GM21737 (cell line): ENCODE measurements around the gene ARHGAP23.
"Not testable (repeated sequence)": the region's sequence is repeated elsewhere in the genome, so short reads cannot be mapped to it uniquely, and the experiment has no call there.

Experiments used
- ATAC-seq: cut with Tn5 transposase; IDR thresholded peaks from one replicate; pipeline ENCODE4 v1.9.1; 2021; ENCODE audit warnings: mild to moderate bottlenecking, moderate library complexity; ENCODE audit not compliant: unreplicated experiment

The ARHGAP23 gene

DNA sequence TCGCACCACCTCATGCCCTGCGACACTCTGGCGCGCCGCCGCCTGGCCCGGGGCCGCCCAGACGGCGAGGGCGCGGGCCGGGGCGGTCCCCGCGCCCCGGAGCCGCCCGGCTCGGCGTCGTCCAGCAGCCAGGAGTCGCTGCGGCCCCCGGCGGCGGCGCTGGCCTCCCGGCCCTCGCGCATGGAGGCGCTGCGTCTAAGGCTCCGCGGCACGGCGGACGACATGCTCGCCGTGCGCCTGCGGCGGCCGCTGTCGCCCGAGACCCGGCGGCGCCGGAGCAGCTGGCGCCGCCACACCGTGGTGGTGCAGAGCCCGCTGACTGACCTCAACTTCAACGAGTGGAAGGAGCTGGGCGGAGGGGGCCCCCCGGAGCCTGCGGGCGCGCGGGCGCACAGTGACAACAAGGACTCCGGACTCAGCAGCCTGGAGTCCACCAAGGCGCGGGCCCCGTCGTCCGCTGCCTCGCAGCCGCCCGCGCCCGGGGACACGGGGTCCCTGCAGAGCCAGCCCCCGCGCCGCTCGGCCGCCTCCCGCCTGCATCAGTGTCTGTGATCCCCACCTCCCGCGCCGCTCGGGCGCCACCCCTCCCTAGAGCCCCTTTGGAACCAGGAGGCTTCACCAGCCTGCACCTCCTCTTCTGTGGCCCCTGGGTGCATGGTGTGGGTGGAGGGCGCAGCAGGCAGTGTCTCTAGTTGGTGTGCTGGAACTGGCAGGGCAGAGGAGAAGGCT is 82.3 kb downstream of the ARHGAP23 start:
- no peak for ATAC-seq

DNA sequence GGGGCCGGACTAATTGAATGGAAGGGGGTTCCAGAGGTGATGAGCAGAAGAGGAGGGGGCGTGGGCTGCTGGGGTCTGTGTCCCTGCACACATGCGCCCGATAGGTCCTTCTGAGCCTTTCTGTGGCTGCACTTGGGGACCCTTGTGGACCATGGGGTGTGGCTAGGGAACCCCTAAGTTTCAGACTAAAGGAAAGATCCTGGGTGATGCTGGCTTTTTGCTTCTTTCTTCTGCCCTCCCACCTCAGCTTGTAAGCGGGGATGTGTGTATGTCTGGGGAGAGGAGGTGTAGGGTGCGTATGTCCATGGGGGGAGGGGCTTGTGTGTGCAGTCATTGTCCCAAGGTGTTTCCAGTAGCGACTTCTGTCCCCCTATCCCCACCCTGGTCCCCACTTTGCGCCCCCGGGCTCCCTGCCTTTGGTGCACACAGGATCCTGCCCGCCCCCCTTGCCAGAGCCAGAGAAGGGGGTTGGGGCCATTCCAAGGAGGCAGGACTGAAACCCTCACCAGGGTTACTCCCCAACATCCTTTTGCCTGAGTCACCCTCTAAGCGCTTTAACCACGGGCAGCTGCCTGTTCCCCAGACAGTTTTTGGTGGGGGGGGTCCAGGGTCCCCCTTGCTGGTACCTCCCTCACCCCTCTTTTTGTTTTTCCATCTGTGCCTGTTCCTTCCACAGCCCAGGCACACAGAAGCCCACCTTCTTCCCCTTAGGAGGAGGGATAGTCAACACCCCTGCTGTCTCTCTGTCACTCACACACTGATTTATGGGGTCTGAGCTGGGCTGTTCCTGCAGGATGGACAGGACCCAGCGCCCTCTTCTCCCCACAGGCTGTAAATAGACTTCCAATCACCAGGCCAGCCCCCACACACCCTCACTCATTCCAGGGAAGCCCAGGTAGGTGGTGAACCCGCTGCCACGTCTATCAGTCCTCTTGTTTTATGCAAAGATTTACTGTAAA is 83.2 kb downstream of the ARHGAP23 start:
- ATAC-seq: no peak

DNA sequence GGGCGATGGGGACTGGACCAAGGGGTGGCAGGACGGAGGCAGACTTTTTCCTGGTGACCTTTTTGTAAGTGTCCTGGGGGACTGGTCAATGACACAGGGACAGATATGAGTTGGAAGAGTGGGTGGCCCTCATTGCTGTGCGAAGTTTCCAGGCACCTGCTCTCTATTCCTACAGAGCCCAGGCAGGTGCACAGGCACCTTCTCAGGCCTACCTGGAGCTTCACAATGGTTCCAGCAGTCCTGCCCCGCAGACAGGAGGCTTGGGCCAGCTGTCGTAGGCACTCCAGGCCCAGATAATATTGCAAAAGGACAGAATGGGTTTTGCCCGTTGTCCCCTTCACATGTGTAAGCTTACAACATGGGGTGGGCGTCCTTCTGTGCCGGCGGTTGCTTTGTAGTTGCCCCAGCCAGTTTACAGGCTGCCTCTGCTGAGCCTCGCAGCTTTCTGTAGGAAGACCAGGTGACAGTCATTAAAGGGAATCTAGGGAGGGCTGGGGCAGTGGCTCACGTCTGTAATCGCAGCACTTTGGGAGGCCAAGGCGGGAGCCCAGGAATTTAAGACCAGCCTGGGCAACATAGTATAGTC is 84.3 kb downstream of the ARHGAP23 start:
- no peak for ATAC-seq

DNA sequence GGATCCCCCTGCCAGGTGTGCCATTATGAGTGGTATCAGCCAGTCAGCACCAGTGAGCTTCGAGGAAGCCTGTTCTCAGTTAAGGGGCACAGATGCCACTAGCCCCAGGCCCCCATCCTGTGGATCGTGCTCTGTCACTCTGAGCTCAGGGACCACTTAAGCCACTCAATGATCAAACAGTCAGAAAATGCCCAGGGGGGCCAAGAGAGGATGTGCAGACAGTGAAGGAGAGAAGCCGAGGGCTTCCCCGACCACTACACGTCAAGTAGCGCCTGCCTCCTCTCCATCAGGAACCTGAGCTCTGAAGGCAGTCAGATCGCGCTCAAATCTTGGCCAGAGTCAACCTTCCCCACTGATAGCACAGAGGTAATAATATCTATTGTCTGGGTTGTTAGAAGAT is 98.3 kb downstream of the ARHGAP23 start:
- not testable (repeated sequence) for ATAC-seq

DNA sequence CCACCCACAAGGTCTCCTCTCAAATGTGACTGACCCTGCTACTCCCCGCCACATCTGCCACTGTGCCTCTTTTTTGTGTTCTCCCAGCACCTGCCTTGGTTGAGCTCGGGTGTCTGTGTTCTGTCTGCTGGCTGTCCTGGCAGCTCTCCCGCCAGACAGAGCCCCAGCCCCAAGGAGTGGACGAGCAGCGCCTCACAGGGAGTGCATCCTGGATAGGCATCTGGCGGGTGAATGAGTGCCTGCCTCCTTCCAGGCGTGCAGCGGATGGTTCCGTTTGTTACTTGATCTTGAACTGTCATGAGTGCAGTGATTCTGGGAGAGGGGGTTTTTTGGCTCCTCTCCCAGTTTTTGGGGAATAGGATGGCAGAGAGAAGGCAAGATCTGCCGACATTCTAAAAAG is 99.9 kb downstream of the ARHGAP23 start:
- not testable (repeated sequence) for ATAC-seq

DNA sequence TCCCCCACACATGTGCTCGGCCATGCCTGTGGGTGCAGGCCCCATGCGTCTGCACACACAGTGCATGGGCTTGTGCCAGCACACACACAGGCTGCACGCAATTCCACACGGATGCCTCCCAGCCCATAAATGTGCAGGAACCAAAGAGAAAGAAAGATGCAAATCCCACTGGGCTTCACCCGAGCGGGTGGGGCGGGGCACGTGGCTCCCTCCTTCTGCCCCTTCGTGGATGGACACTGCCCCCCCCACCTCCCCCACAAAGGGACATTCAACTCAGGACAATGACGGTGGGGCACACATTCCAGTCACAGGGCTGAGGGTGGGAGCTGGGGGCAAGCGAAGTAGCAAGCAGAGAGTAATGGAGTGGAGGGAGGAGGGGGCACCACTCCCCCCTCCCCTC is 102.6 kb downstream of the ARHGAP23 start:
- ATAC-seq: not testable (repeated sequence)

DNA sequence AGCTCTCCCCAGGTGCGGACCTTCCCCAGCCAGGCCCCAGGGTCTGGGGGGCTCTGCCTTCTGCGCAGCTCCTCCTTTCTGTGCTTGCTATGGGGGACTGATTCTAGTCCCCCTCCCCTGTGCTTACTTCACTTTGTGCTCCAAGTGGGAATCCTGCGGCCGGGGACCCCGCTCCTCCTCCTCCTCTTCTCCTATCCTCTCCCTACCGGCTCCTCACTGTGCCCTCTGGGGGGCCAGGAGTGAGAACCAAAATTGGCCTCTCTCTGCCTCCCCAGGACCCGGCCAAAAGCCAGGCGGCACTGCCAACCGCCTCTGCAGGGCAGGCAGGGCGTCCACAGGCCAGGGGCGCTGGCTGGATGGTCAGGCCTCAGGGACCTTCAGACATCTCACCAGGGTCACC is 103.5 kb downstream of the ARHGAP23 start:
- not testable (repeated sequence) for ATAC-seq

DNA sequence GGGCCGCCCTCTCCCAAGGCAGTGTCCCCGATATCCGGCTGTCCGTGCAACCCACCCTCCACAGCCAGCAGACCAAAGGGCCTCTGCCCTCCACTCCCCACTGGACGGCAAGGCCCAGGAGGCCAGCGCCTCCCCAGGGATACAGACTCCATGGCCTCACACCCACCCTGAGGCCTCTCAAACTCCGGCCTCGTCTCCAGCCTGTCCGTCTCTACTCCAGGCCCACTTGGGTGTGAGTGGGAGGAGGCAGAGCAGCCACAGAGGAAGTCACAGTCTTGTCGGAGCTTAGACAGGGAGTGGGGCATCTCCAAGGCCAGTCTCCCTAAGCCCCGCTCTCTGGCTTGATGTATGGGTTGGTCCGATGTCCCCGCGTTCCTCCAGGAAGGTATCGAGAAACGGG is 104.2 kb downstream of the ARHGAP23 start:
- ATAC-seq: no peak

DNA sequence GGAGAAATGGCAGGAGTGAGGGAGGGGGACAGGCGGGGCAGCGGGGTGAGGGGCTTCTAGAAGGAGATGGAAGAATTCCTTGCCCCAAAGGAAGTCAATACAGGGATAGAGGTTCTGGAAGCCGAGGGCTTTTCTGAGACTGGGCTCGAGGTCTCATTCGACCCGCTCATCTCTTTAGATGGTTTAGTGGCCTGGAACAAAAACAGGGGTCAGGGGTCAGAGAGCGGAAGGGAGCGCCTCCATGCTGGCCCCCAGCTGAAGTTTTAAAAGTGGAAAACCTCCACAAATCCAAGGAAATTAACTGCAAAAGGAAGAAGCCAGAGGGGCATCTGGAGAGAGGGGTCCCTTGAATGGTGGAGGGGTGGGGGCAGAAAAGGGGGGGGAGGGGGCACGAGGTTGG is 105.0 kb downstream of the ARHGAP23 start:
- ATAC-seq: no peak

DNA sequence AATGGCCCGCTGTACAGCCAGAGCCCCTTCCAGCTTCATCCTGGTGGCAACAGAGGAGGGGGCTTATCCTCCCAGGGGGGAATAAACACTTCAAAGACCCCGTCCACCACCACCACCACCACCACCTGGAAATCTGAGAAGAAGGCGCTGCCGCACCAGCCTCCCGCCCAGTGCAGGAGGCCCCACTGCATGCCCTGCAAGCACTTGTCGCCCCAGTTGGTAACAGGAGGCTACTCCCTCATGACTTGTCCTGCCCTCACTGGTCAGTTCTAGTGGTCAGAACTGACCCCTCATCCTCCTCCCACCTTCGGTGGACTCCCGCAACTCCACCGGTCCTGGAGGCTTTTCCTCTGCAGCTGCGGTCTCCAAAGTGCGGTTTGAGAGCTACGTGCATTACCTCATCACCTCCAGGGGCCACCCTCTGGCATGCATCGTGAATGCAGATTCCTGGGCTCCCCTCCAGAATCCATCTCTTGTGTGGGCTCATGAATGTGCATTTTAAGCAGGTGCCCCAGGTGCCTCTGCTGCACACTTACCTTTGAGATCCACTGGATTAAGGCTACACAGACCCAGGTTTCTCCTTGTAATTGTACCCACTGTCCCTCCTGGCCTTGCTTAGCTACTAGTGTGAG is 105.7 kb downstream of the ARHGAP23 start:
- ATAC-seq: no peak

DNA sequence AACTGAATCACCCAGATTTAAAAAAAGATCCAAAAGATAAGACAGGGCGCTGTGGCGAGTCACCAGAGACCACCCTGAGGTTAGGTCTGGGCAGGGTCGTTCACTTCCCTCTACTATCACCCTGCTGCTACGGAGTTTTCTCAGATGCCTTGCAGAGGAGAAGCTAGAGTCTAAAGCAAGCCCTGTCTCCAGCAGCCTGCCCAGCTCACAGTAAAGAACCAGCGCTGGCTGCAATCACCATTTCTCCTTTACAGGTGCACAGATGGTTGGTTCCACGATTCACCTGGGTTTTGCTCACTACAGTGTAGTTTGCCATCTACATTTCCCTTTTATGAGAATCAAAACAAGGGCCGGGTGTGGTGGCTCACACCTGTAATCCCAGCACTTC is 106.2 kb downstream of the ARHGAP23 start:
- ATAC-seq: no peak

DNA sequence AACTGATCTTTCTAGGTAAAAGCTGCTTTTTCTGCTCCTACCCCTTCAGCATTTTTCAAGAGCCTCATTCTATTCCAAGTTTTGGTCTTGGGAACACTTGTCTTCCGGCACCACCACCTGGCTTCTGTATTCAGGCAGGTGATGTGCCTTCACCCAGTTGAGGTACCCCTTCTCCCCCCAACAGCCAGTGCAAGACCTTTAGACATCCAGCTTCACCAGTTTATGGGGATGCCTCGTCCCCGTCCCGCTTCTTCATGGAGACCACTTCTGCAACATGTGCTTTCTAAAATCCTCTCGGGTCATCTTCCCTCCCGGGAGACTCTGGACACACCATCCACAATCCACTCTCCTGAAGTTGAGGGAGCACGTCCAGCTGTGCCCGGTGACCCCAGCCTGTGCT is 107.6 kb downstream of the ARHGAP23 start:
- ATAC-seq: no peak

DNA sequence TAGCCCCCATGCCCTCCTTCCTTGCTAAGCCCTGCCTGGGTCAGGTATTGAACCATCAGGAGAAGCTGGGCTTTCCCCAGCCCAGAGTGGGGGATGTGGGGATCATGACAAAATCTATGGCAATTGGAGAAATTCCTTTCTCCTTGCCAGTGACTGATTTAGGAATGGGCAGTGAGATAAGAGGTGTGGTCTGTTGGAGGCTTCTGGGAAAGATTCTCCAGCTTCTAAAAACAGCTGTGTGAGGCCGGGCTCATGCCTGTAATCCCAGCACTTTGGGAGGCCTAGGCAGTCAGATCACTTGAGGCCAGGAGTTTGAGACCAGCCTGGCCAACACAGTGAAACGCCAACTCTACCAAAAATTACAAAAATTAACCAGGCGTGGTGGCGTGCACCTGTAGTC is 108.4 kb downstream of the ARHGAP23 start:
- ATAC-seq: no peak

DNA sequence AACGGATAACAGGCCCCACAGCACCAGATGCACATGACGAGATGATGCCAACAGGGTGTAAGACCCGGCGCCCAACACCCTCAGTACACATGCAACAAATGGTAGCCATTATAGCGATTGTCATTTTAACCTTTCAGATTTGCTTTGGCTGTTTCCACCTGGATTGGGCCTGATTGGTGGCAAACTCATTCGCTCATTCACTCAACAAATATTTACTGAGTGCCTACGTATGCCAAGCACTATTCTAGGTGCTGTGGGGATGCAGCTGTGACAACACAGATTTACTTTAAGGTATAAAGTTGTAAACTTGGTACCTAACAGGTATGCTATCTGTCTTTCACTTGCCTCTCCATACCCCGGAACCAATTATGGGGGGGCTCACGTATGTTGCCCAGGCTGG is 110.6 kb downstream of the ARHGAP23 start:
- no peak for ATAC-seq

DNA sequence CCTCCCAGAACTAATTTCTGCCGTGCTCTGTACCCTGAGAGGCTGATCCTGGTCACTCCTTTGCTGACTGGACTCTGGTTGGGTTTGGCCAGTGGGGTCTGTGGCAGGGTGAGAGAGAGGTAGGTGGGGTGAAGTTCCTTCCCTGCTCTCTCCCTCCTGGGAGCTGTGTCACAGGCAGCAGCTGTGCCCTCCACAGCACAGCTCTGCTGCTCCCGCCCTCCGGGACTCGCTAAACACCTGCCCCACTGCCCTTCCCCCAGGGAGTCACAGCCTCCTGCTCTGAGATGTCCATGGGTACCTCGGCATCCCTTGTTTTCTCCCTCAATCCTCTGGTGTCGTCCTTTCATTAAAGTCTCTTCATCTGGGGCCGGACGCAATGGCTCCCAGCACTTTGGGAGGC is 111.1 kb downstream of the ARHGAP23 start:
- no peak for ATAC-seq

DNA sequence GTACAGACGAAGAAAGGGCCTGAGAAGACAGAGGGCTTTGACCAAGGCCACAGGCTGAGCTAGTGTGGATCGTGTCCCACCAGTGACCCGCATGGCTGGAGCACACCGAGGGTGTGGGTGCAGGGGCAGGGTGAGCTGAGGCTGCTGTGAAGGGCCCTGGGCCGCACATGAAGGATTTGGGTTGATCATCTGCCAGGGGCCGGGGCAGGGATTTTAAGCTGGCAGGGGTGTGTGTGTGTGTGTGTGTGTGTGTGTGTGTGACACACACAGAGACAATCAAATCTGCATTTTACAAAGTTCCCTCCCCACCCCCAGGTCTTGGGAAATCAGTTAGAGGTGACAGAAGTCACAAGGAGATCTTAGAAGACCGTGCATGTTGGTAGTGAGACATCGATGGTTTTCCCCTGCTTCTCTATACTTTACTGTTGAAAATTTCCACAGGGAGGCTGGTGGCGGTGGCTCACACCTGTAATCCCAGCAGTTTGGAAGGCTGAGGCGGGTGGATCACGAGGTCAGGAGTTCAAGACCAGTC is 112.3 kb downstream of the ARHGAP23 start:
- ATAC-seq: no peak

DNA sequence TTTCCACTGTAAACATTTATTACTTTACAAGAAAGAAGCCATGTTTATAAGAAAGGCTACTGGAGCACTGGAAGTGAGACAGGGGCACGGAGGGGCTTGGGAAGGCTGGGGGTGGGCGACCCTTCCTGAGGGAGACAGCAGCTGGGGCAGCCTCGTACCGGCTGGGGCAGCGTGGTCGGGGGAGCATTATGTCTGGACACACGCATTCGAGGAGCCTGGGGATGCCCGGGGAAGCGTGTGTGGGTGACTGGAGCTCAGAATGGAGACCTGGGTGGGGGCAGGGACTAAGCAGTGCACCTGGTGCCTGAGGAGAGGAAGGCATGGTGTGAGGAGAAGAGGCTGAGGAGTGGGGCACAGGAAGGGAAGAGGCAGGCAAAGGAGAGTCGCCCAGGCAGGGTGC is 113.0 kb downstream of the ARHGAP23 start:
- ATAC-seq: no peak

DNA sequence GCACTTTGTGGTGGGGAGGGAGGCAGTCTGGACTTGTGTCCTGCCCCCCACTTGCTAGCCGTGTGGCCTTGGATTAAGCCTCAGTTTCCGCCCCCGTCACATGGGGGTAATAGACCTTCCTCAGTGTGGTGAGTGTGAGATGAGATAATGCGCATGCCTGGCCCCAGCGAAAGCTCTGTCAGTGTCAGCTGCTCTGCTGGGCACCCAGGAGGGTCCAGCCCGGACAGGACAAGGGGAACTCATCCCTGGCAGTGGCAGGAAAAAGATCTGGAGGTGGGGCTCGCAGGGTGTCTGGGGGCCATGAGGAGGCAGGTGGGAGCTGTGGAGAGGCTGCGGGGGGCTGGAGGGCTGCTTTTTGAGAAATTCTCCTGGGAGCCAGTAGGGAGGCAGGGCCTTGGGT is 114.0 kb downstream of the ARHGAP23 start:
- no peak for ATAC-seq

DNA sequence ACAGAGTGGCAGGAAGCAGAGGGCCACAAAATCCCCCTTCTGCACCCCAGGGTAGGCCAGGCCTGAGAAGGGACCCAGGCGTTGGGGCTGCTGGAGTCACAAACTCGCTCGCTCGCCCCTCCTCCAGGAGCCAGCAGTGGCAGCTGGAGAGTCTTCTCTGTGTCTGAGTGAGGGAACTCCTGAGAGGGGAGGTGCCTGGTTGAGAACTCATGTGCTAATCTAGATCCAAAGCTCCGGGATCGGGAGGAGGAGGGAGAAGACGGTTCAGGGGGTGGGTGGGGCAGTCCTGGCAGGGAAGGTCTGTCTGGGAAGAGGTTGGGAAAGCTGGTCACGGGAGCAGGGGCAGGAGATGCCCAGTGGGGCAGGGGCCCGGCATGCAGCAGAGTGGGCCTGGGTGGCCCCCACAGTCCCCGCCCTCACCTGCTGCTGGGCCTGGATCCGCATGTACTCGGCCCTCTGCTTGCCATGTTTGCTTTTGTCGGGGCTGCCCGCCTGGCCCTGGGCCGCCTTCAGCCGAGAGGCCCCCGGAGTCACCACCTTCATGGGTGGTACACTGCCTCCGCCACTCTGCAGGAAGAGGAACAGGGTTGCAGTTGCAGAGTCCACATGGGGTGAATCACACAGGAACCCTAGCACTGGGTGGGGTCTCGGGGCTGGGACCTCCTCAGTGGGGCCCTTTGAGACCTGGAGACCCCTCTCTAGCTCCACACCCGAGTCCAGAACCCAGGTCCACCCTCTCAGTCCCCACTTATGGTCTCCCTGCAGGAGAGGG is 115.3 kb downstream of the ARHGAP23 start:
- ATAC-seq: no peak

DNA sequence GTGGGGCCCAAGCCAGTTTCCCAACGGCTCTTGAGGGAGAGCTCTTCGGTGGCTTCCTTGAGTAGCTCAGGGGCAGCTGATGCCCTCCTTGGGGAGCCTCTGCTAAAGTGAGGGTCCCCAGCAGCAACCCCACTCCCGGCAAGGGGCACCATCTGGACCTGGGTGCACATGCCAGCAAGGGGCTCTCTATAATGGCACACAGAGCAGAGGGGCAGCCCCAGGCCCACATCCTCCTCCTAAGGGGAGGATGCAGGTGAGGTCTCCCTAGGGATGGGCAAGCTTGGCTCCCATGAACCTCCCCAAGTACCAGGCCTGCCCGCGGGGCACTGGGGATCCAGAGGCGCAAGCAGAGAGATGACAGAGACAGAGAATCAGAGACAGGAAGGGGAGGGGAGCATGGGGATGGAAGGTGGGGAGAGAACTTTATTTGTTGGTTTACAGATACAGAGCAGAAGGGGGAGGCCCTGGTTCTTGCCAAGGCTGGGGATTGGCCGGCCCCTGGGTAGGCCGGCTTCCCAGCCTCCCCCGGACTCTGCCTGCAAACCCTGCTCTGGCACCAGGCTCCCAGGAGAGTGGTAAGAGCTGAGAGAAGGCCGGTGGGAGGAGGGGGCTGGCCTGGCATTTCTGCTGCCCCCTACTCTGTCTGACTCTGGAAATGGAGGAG is 116.0 kb downstream of the ARHGAP23 start:
- ATAC-seq: no peak
